Osteoblast (primary cell): ENCODE results near the gene HJV. TPM values are rescaled to one million over a fixed set of nuclear protein-coding genes. Genes with fewer than 3 reads are reported as not detected.

Source experiments
- DNase-seq: peaks from one replicate; pipeline ENCODE4 v3.0.0; 2011; ENCODE audit warnings: low spot score, mixed read lengths; ENCODE audit not compliant: insufficient read length; ENCODE audit errors: missing footprints
- H2AFZ ChIP-seq: 2 replicates; pipeline ENCODE4 v1.6.0; 2011; ENCODE audit warnings: mild to moderate bottlenecking, low read length
- H3K27ac ChIP-seq: 2 replicates; pipeline ENCODE4 v1.5.1; 2011; ENCODE audit warnings: mild to moderate bottlenecking, low read depth, low read length, moderate library complexity
- H3K27me3 ChIP-seq: 2 replicates; pipeline ENCODE4 v1.6.0; 2012; ENCODE audit warnings: mild to moderate bottlenecking, control low read depth, inconsistent platforms, low read length, moderate library complexity; ENCODE audit not compliant: insufficient read depth
- H3K36me3 ChIP-seq: 2 replicates; pipeline ENCODE4 v1.5.1; 2011; ENCODE audit warnings: mild to moderate bottlenecking, low read length, control low read depth, moderate library complexity; ENCODE audit not compliant: insufficient read depth
- H3K4me1 ChIP-seq: 2 replicates; pipeline ENCODE4 v1.5.1; 2011; ENCODE audit warnings: mild to moderate bottlenecking, low read length, control low read depth, moderate library complexity; ENCODE audit not compliant: insufficient read depth
- H3K4me2 ChIP-seq: 2 replicates; pipeline ENCODE4 v1.6.0; 2011; ENCODE audit warnings: mild to moderate bottlenecking, low read length; ENCODE audit not compliant: insufficient read depth
- H3K4me3 ChIP-seq: fragments of 200-600 bp; sonication (generic); 3 replicates; pipeline ENCODE4 v1.5.1; 2012; ENCODE audit warnings: mild to moderate bottlenecking, low read length, inconsistent platforms; ENCODE audit not compliant: insufficient read depth
- H3K79me2 ChIP-seq: 2 replicates; pipeline ENCODE4 v1.6.0; 2012; ENCODE audit warnings: mild to moderate bottlenecking, low read length, control low read depth, inconsistent platforms; ENCODE audit not compliant: insufficient read depth
- H3K9me3 ChIP-seq: 2 replicates; pipeline ENCODE4 v1.5.1; 2011; ENCODE audit warnings: low read depth, low read length, control low read depth
- H4K20me1 ChIP-seq: 2 replicates; pipeline ENCODE4 v1.6.0; 2012; ENCODE audit warnings: mild to moderate bottlenecking, low read length, control low read depth; ENCODE audit not compliant: insufficient read depth
- small RNA-seq: library from RNA; depleted of rRNA; stranded (forward); fragments of <200 nt; gene quantifications from one replicate; pipeline ENCODE3, GENCODE V24; 2012
- total RNA-seq: library from RNA; depleted of rRNA; stranded (reverse); fragments of >200 nt; gene quantifications from 2 replicates; pipeline ENCODE4 v1.2.3, GENCODE V29; 2012
- TF ChIP-seq, protein P1 (sequence below): IDR thresholded peaks from 2 replicates; pipeline ENCODE4 v1.5.1; 2011; ENCODE audit warnings: mild to moderate bottlenecking, low read depth, low read length, moderate library complexity; ENCODE audit errors: extremely low read depth

Gene HJV
- total RNA-seq, 1 donor, result not detected

DNA sequence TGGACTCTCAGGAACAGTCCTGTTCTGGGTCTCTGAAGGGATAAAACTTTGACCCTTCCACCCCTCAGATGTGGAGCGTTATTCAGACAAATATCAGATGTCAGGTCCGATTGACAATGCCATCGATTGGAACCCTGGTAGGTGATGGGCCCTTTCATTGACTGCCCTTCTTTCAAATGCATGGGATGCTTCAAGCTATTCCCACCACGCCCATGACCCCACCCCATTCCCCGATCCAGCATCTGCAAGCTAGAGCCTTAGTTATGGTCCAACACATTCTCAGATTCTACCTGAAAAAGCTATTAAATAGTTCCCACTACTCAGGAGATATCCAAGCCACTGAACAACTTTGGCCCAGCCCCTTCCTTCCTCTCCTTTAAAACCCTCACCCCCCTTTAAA, 44.5 kb downstream of the HJV start:
- no peaks in the 10 kb centered on the region for H4K20me1 ChIP-seq
- H3K4me2 ChIP-seq, result no peak overlapping the region
- no peak overlapping the region for H3K4me3 ChIP-seq
- H3K27me3 ChIP-seq, result no peaks in the 10 kb centered on the region
- peaks cover 5% of the 10 kb centered on the region for H3K79me2 ChIP-seq
- TF ChIP-seq, protein P1, sequence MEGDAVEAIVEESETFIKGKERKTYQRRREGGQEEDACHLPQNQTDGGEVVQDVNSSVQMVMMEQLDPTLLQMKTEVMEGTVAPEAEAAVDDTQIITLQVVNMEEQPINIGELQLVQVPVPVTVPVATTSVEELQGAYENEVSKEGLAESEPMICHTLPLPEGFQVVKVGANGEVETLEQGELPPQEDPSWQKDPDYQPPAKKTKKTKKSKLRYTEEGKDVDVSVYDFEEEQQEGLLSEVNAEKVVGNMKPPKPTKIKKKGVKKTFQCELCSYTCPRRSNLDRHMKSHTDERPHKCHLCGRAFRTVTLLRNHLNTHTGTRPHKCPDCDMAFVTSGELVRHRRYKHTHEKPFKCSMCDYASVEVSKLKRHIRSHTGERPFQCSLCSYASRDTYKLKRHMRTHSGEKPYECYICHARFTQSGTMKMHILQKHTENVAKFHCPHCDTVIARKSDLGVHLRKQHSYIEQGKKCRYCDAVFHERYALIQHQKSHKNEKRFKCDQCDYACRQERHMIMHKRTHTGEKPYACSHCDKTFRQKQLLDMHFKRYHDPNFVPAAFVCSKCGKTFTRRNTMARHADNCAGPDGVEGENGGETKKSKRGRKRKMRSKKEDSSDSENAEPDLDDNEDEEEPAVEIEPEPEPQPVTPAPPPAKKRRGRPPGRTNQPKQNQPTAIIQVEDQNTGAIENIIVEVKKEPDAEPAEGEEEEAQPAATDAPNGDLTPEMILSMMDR, result no peak
- H3K36me3 ChIP-seq, result no peaks in the 10 kb centered on the region
- H3K4me1 ChIP-seq, result peaks cover 34% of the 10 kb centered on the region
- H3K27ac ChIP-seq, result no peak overlapping the region
- no peak for DNase-seq
- H2AFZ ChIP-seq, result no peak overlapping the region
- no peaks in the 10 kb centered on the region for H3K9me3 ChIP-seq

GRCh38 chr1:145975216-145975615, 46.3 kb downstream of the HJV start:
- peaks cover 5% of the 10 kb centered on the region for H3K79me2 ChIP-seq
- no peak overlapping the region for H2AFZ ChIP-seq
- H3K4me2 ChIP-seq, result no peak overlapping the region
- no peaks in the 10 kb centered on the region for H3K36me3 ChIP-seq
- H3K27me3 ChIP-seq, result no peaks in the 10 kb centered on the region
- H3K4me1 ChIP-seq, result peaks cover 30% of the 10 kb centered on the region
- no peaks in the 10 kb centered on the region for H4K20me1 ChIP-seq
- no peak for DNase-seq
- TF ChIP-seq, protein P1, result no peak
- H3K9me3 ChIP-seq, result no peaks in the 10 kb centered on the region
- no peak overlapping the region for H3K4me3 ChIP-seq
- H3K27ac ChIP-seq, result no peak overlapping the region

DNA sequence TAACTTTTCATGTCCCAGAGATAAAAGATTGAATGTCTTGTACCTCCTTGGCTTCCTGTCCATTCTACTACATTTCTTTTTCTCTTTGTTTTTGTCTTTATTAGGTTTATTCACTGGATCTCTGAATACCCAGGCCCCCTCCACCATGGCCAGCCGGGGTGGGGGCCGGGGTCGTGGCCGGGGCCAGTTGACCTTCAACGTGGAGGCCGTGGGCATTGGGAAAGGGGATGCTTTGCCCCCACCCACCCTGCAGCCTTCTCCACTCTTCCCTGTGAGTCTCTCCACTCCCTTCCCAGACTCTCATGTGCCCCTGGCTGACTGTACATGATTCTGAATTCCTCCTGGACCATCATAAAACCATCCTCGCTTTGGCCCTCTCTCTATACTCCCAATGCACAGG, 46.8 kb downstream of the HJV start:
- H4K20me1 ChIP-seq, result no peaks in the 10 kb centered on the region
- no peak overlapping the region for H3K4me2 ChIP-seq
- TF ChIP-seq, protein P1, result no peak
- DNase-seq, result no peak
- no peak overlapping the region for H2AFZ ChIP-seq
- H3K4me3 ChIP-seq, result no peak overlapping the region
- no peaks in the 10 kb centered on the region for H3K9me3 ChIP-seq
- peaks cover 5% of the 10 kb centered on the region for H3K79me2 ChIP-seq
- no peak overlapping the region for H3K27ac ChIP-seq
- peaks cover 25% of the 10 kb centered on the region for H3K4me1 ChIP-seq
- H3K27me3 ChIP-seq, result no peaks in the 10 kb centered on the region
- no peaks in the 10 kb centered on the region for H3K36me3 ChIP-seq

- H3K4me1 ChIP-seq, result peaks cover 7% of the 10 kb centered on the region
- no peaks in the 10 kb centered on the region for H4K20me1 ChIP-seq
- H2AFZ ChIP-seq, result no peak overlapping the region
- H3K79me2 ChIP-seq, result peaks cover 2% of the 10 kb centered on the region
- H3K27me3 ChIP-seq, result no peaks in the 10 kb centered on the region
- no peak overlapping the region for H3K4me2 ChIP-seq
- H3K9me3 ChIP-seq, result no peaks in the 10 kb centered on the region
- no peaks in the 10 kb centered on the region for H3K36me3 ChIP-seq
- no peak overlapping the region for H3K27ac ChIP-seq
- no peak for DNase-seq
- TF ChIP-seq, protein P1, result no peak
- no peak overlapping the region for H3K4me3 ChIP-seq
Measured at GRCh38 chr1:145972580-145972979, 49.0 kb downstream of the HJV start.

Small RNA genes within 50 kb of the gene (small RNA-seq; reads per million reads assigned to genes)
- 16.4 reads per million, percentile 94 among the genes with 10 or more reads in this experiment for gene RNVU1-6

Other genes starting within 250 kb of the HJV start
- 23.2 and 25.6 TPM in 2 replicates for gene RNF115, start 197.6 kb downstream of the HJV start, total RNA-seq
- gene POLR3C, start 197.5 kb downstream of the HJV start, total RNA-seq, result 54.3 and 63.1 TPM in 2 replicates
- gene NUDT17, start 176.1 kb downstream of the HJV start, total RNA-seq, result 1.8 and 4.0 TPM in 2 replicates
- gene PIAS3, start 162.7 kb downstream of the HJV start, total RNA-seq, result 15.2 and 17.4 TPM in 2 replicates
- 1.4 and 2.1 TPM in 2 replicates for gene ANKRD35, start 135.9 kb downstream of the HJV start, total RNA-seq
- gene ITGA10, start 111.7 kb downstream of the HJV start, total RNA-seq, result 44.5 and 56.6 TPM in 2 replicates
- 18.9 and 20.3 TPM in 2 replicates for gene PEX11B, start 103.0 kb downstream of the HJV start, total RNA-seq
- gene RBM8A, start 94.3 kb downstream of the HJV start, total RNA-seq, result 49.8 and 54.3 TPM in 2 replicates
- 33.3 and 33.7 TPM in 2 replicates for gene LIX1L, start 63.7 kb downstream of the HJV start, total RNA-seq
- 0.59 and 1.1 TPM in 2 replicates for gene ANKRD34A, start 57.2 kb downstream of the HJV start, total RNA-seq
- gene POLR3GL, start 57.0 kb downstream of the HJV start, total RNA-seq, result 9.4 and 13.3 TPM in 2 replicates
- gene TXNIP, start 25.2 kb downstream of the HJV start, total RNA-seq, result 400 and 529 TPM in 2 replicates
- gene NBPF10, start 123.1 kb upstream of the HJV start, total RNA-seq, result 5.1 and 6.2 TPM in 2 replicates
- 93.4 and 94.5 TPM in 2 replicates for gene NOTCH2NLA, start 207.3 kb upstream of the HJV start, total RNA-seq